SK-N-SH treated with all-trans-retinoic acid at 6 μM for 48 hours (cell line): ENCODE measurements around the gene SORCS2.

Experiments used
- ATAC-seq: fragments of 200-7000 bp; cut with Tn5 transposase; 3 replicates; pipeline ENCODE4 v1.9.1; 2020; ENCODE audit warnings: mild to moderate bottlenecking, moderate library complexity
- ARNTL ChIP-seq: fragments of 450-650 bp; formaldehyde crosslinking; IDR thresholded peaks from 2 replicates; pipeline ENCODE4 v1.5.0; 2020; ENCODE audit warnings: low read depth, mild to moderate bottlenecking, moderate library complexity, borderline replicate concordance
- BACH2 ChIP-seq: fragments of 250-450 bp; sonication (Bioruptor Pico); IDR thresholded peaks from 2 replicates; pipeline ENCODE4 v1.9.0; 2021; ENCODE audit warnings: mild to moderate bottlenecking, borderline replicate concordance
- ESRRG ChIP-seq: fragments of 250-450 bp; sonication (Bioruptor Pico); IDR thresholded peaks from 2 replicates; pipeline ENCODE4 v1.6.1; 2021; ENCODE audit warnings: mild to moderate bottlenecking
- GLIS3 ChIP-seq: fragments of 250-450 bp; sonication (Bioruptor Pico); IDR thresholded peaks from 2 replicates; pipeline ENCODE4 v1.5.0; 2020; ENCODE audit warnings: mild to moderate bottlenecking, moderate library complexity
- OSR1 ChIP-seq: fragments of 250-450 bp; sonication (Bioruptor Pico); IDR thresholded peaks from 2 replicates; pipeline ENCODE4 v1.8.0; 2022; ENCODE audit warnings: moderate library complexity, mild to moderate bottlenecking, inconsistent platforms
- PPARA ChIP-seq: fragments of 250-450 bp; sonication (Bioruptor Pico); IDR thresholded peaks from 2 replicates; pipeline ENCODE4 v1.5.0; 2020; ENCODE audit warnings: mild to moderate bottlenecking, borderline replicate concordance
- SNAI2 ChIP-seq: fragments of 250-450 bp; sonication (Bioruptor Pico); IDR thresholded peaks from 2 replicates; pipeline ENCODE4 v1.5.0; 2020; ENCODE audit warnings: mild to moderate bottlenecking, moderate library complexity
- TCF4 ChIP-seq: fragments of 250-450 bp; sonication (Bioruptor Pico); IDR thresholded peaks from 2 replicates; pipeline ENCODE4 v1.8.0; 2021; ENCODE audit warnings: mild to moderate bottlenecking, moderate library complexity, borderline replicate concordance
- TOX ChIP-seq: fragments of 250-450 bp; sonication (Bioruptor Pico); IDR thresholded peaks from 2 replicates; pipeline ENCODE4 v1.8.0; 2021; ENCODE audit warnings: mild to moderate bottlenecking, moderate library complexity, borderline replicate concordance
- ZC3H10 ChIP-seq: fragments of 250-450 bp; sonication (Bioruptor Pico); IDR thresholded peaks from 2 replicates; pipeline ENCODE4 v1.5.1; 2021; ENCODE audit warnings: mild to moderate bottlenecking, moderate library complexity
- ZFP30 ChIP-seq: fragments of 450-650 bp; formaldehyde crosslinking; IDR thresholded peaks from 2 replicates; pipeline ENCODE4 v1.5.0; 2022; ENCODE audit warnings: mild to moderate bottlenecking, moderate library complexity
- ZNF70 ChIP-seq: fragments of 450-650 bp; formaldehyde crosslinking; IDR thresholded peaks from 2 replicates; pipeline ENCODE4 v1.5.0; 2020; ENCODE audit warnings: mild to moderate bottlenecking, moderate library complexity
- ZNF8 ChIP-seq: fragments of 450-650 bp; formaldehyde crosslinking; IDR thresholded peaks from 2 replicates; pipeline ENCODE4 v1.5.0; 2020; ENCODE audit warnings: mild to moderate bottlenecking, moderate library complexity
- TF ChIP-seq, protein P1 (sequence below): fragments of 250-450 bp; sonication (Bioruptor Pico); IDR thresholded peaks from 2 replicates; pipeline ENCODE4 v1.8.0; 2021; ENCODE audit warnings: low read depth, mild to moderate bottlenecking, moderate library complexity, borderline replicate concordance
- TF ChIP-seq, protein P2 (sequence below): fragments of 250-450 bp; sonication (Bioruptor Pico); IDR thresholded peaks from 2 replicates; pipeline ENCODE4 v1.5.1; 2020; ENCODE audit warnings: low read depth, mild to moderate bottlenecking, moderate library complexity
- TF ChIP-seq, protein P3 (sequence below): fragments of 250-450 bp; sonication (Bioruptor Pico); IDR thresholded peaks from 2 replicates; pipeline ENCODE4 v1.5.1; 2021; ENCODE audit warnings: mild to moderate bottlenecking, moderate library complexity
- TF ChIP-seq, protein P4 (sequence below): fragments of 250-450 bp; sonication (Bioruptor Pico); IDR thresholded peaks from 2 replicates; pipeline ENCODE4 v1.8.0; 2020; ENCODE audit warnings: mild to moderate bottlenecking, moderate library complexity, borderline replicate concordance
- TF ChIP-seq, protein P5 (sequence below): fragments of 250-450 bp; sonication (Bioruptor Pico); IDR thresholded peaks from 2 replicates; pipeline ENCODE4 v1.5.0; 2020; ENCODE audit warnings: mild to moderate bottlenecking, moderate library complexity

SORCS2 gene

DNA sequence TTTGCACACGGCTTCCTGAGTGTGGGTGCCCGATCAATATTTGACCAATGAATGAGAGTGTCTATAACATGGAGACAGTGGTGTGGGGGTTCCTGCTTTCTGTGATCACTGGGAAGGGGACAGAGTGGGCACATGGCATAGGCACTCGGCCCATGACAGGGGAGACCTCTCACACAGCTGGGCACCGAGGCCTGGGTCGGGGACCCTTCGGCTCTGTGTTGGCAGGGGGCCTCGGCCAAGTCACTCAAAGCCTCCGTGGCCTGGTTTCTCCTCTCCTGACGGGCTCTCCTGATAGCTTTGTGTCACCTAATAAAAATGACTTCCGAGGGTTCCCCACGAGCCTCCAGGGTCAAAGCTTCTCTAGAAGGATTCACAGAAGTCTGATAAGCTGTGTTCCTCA lies 286.3 kb downstream of the SORCS2 start:
- TF ChIP-seq ZNF8 (CRISPR knock-in tag) (no peak), ZC3H10 (CRISPR knock-in tag) (no peak), ESRRG (no peak), TCF4 (CRISPR knock-in tag) (no peak), ZFP30 (CRISPR knock-in tag) (no peak), GLIS3 (CRISPR knock-in tag) (no peak), PPARA (CRISPR knock-in tag) (no peak), ZNF70 (no peak), BACH2 (CRISPR knock-in tag) (no peak), OSR1 (CRISPR knock-in tag) (no peak), TOX (CRISPR knock-in tag) (no peak), ARNTL (CRISPR knock-in tag) (no peak)
- TF ChIP-seq, protein P1, sequence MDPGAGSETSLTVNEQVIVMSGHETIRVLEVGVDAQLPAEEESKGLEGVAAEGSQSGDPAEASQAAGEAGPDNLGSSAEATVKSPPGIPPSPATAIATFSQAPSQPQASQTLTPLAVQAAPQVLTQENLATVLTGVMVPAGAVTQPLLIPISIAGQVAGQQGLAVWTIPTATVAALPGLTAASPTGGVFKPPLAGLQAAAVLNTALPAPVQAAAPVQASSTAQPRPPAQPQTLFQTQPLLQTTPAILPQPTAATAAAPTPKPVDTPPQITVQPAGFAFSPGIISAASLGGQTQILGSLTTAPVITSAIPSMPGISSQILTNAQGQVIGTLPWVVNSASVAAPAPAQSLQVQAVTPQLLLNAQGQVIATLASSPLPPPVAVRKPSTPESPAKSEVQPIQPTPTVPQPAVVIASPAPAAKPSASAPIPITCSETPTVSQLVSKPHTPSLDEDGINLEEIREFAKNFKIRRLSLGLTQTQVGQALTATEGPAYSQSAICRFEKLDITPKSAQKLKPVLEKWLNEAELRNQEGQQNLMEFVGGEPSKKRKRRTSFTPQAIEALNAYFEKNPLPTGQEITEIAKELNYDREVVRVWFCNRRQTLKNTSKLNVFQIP (CRISPR knock-in tag): no peak
- TF ChIP-seq, protein P2, sequence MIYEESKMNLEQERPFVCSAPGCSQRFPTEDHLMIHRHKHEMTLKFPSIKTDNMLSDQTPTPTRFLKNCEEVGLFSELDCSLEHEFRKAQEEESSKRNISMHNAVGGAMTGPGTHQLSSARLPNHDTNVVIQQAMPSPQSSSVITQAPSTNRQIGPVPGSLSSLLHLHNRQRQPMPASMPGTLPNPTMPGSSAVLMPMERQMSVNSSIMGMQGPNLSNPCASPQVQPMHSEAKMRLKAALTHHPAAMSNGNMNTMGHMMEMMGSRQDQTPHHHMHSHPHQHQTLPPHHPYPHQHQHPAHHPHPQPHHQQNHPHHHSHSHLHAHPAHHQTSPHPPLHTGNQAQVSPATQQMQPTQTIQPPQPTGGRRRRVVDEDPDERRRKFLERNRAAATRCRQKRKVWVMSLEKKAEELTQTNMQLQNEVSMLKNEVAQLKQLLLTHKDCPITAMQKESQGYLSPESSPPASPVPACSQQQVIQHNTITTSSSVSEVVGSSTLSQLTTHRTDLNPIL (CRISPR knock-in tag): no peak
- TF ChIP-seq, protein P3, sequence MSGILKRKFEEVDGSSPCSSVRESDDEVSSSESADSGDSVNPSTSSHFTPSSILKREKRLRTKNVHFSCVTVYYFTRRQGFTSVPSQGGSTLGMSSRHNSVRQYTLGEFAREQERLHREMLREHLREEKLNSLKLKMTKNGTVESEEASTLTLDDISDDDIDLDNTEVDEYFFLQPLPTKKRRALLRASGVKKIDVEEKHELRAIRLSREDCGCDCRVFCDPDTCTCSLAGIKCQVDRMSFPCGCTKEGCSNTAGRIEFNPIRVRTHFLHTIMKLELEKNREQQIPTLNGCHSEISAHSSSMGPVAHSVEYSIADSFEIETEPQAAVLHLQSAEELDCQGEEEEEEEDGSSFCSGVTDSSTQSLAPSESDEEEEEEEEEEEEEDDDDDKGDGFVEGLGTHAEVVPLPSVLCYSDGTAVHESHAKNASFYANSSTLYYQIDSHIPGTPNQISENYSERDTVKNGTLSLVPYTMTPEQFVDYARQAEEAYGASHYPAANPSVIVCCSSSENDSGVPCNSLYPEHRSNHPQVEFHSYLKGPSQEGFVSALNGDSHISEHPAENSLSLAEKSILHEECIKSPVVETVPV (CRISPR knock-in tag): no peak
- ATAC-seq: no peak

DNA sequence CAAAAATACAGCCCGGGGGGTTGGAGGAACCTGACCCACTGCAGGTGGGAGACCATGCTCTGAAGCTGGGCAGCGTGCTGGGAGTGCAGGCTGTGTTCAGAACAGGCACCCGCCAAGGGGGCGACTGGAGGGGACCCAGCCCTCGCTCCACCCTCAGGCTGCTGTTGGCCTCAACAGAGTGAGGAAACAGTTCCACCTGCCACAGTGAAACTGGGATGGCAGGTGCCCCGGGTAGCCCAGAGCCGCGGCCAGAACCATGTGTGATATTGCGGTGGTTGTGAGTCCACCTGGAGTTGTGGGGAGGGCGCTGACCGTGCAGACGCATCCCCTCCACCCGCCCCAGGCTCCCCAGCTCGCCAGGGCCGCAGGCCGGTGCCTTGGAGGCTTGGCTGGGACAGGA lies 288.1 kb downstream of the SORCS2 start:
- TF ChIP-seq BACH2 (CRISPR knock-in tag): no peak
- TF ChIP-seq, protein P2 (CRISPR knock-in tag): no peak

DNA sequence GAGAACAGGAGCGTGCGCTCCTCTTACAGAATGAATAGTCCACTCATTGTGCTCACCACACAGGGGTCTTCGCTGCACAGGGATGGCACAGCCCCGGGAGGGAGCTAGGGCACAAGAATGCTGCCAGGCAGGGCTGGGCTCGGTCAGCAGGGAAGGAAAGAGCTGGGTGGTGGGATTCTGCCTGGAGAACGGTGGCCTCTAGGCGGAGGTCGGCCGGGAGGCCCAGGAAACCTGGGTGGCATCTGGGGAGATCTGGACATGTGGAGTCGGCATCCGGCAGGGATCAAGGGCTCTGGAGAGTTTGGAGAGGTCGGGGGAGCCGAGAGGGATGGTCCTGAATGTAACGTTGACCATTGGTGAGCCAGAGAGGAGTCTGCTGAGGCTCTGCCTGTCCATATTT lies 288.9 kb downstream of the SORCS2 start:
- no peak for TF ChIP-seq ZC3H10 (CRISPR knock-in tag)
- TF ChIP-seq TOX (CRISPR knock-in tag): no peak
- TF ChIP-seq ESRRG: no peak
- TF ChIP-seq, protein P4, sequence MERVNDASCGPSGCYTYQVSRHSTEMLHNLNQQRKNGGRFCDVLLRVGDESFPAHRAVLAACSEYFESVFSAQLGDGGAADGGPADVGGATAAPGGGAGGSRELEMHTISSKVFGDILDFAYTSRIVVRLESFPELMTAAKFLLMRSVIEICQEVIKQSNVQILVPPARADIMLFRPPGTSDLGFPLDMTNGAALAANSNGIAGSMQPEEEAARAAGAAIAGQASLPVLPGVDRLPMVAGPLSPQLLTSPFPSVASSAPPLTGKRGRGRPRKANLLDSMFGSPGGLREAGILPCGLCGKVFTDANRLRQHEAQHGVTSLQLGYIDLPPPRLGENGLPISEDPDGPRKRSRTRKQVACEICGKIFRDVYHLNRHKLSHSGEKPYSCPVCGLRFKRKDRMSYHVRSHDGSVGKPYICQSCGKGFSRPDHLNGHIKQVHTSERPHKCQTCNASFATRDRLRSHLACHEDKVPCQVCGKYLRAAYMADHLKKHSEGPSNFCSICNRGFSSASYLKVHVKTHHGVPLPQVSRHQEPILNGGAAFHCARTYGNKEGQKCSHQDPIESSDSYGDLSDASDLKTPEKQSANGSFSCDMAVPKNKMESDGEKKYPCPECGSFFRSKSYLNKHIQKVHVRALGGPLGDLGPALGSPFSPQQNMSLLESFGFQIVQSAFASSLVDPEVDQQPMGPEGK (CRISPR knock-in tag): no peak
- TF ChIP-seq, protein P5, sequence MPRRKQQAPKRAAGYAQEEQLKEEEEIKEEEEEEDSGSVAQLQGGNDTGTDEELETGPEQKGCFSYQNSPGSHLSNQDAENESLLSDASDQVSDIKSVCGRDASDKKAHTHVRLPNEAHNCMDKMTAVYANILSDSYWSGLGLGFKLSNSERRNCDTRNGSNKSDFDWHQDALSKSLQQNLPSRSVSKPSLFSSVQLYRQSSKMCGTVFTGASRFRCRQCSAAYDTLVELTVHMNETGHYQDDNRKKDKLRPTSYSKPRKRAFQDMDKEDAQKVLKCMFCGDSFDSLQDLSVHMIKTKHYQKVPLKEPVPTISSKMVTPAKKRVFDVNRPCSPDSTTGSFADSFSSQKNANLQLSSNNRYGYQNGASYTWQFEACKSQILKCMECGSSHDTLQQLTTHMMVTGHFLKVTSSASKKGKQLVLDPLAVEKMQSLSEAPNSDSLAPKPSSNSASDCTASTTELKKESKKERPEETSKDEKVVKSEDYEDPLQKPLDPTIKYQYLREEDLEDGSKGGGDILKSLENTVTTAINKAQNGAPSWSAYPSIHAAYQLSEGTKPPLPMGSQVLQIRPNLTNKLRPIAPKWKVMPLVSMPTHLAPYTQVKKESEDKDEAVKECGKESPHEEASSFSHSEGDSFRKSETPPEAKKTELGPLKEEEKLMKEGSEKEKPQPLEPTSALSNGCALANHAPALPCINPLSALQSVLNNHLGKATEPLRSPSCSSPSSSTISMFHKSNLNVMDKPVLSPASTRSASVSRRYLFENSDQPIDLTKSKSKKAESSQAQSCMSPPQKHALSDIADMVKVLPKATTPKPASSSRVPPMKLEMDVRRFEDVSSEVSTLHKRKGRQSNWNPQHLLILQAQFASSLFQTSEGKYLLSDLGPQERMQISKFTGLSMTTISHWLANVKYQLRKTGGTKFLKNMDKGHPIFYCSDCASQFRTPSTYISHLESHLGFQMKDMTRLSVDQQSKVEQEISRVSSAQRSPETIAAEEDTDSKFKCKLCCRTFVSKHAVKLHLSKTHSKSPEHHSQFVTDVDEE: no peak
- no peak for TF ChIP-seq ZFP30 (CRISPR knock-in tag)
- no peak for TF ChIP-seq SNAI2 (CRISPR knock-in tag)
- no peak for TF ChIP-seq PPARA (CRISPR knock-in tag)
- TF ChIP-seq, protein P3 (CRISPR knock-in tag): no peak
- no peak for TF ChIP-seq BACH2 (CRISPR knock-in tag)
- TF ChIP-seq ARNTL (CRISPR knock-in tag): no peak
- TF ChIP-seq, all 23 proteins: peak for 0
- ATAC-seq: no peak

More for the DNA sequence above, 288.1 kb downstream of the SORCS2 start:
- ATAC-seq: no peak
